Pancreas (tissue), 10 donors: ENCODE data around the gene PPDPF. TPM values are rescaled to one million over a fixed set of nuclear protein-coding genes. Genes with fewer than 3 reads are reported as not detected.

Experiments used
- ATAC-seq, 4 donors: fragments of 200-7000 bp; cut with Tn5 transposase; one replicate each; pipeline versions ENCODE4 v1.8.0 to v1.9.1; 2020; ENCODE audit warnings: mild to moderate bottlenecking in 4 of 4, moderate library complexity in 4 of 4
- DNase-seq, 6 donors: peaks; one replicate each; pipeline ENCODE4 v3.0.0-alpha.2; 2020
- FAIRE-seq: peaks from 2 replicates; lab custom pipeline; 2012; peaks lifted over from hg19 to GRCh38; lab: Jason Lieb, UNC
- H3K27ac ChIP-seq, 4 donors: fragments of 200-600 bp; sonication (generic); 1 replicate in 3 of 4; 2 replicates in 1 of 4; pipeline versions ENCODE4 v1.5.0 to v1.8.0; 2020
- H3K27me3 ChIP-seq, 4 donors: fragments of 200-600 bp; one replicate each; pipeline ENCODE4 v1.8.0; 2021
- H3K36me3 ChIP-seq, 3 donors: fragments of 200-600 bp; sonication (generic) in 1 of 3; one replicate each; pipeline versions ENCODE4 v1.5.0 to v1.8.0; 2020 to 2021
- H3K4me1 ChIP-seq, 3 donors: fragments of 200-600 bp; one replicate each; pipeline ENCODE4 v1.8.0; 2021
- H3K4me3 ChIP-seq, 4 donors: fragments of 200-600 bp; sonication (generic) in 2 of 4; one replicate each; pipeline versions ENCODE4 v1.5.0 to v1.8.0; 2020 to 2021
- H3K9me3 ChIP-seq, 4 donors: fragments of 200-600 bp; one replicate each; pipeline ENCODE4 v1.8.0; 2021
- WGBS, 2 donors: extraction: QIAGEN DNeasy Blood & Tissue Kit; methylation state at CpG; one replicate each; pipeline ENCODE4 v1.1.7; 2013; 5-methylcytosine and 5-hydroxymethylcytosine counted together
- intact Hi-C, 3 donors: fragments of 100-400 bp; cut with DNase I; formaldehyde crosslinking; loops; one replicate each; pipeline versions ENCODE4 v1.11.1 to v1.14.2; 2022
- polyA plus RNA-seq, 2 donors: library from polyadenylated mRNA; stranded (reverse); fragments of 200-250 nt; gene quantifications; one replicate each; pipeline ENCODE4 v1.2.3, GENCODE V29; 2013
- total RNA-seq, 6 donors: library from RNA; stranded (reverse); fragmentation: NEBNext Ultra II Directional in 4 of 6; extraction: Animal tissue kit (Norgen Biotek cat#: 25700) in 4 of 6; gene quantifications; one replicate each; pipeline versions ENCODE4 v1.2.1 to v1.2.4, GENCODE V29; 2021 to 2023
- TF ChIP-seq, protein P1 (sequence below), 4 donors: fragments of 200-600 bp; sonication (generic) in 3 of 4; IDR thresholded peaks; one replicate each; pipeline versions ENCODE4 v1.5.0 to v1.8.0; 2021; ENCODE audit warnings: antibody characterized with exemption in 4 of 4
- donor health status: healthy with polysubstance abuse.
- donor health status: DM: no; HTN: no; CAD: no; lungs with moderate emphysema.
- donor health status: DM: no; HTN: no; CAD: no.
- donor health status: control.
- donor health status: control.
- donor health status: Bipolar disorder and iron deficiency.
- donor health status: DM: yes; HTN: yes; CAD: no.
- donor health status: DM: no; HTN: no; CAD: no.
- donor health status: DM: no; HTN: no; CAD: no.
- donor health status: DM: yes; HTN: yes; CAD: no.

The PPDPF gene
- total and polyA plus RNA-seq, 8 donors = 77.7 to 224 (median 155) TPM

DNA sequence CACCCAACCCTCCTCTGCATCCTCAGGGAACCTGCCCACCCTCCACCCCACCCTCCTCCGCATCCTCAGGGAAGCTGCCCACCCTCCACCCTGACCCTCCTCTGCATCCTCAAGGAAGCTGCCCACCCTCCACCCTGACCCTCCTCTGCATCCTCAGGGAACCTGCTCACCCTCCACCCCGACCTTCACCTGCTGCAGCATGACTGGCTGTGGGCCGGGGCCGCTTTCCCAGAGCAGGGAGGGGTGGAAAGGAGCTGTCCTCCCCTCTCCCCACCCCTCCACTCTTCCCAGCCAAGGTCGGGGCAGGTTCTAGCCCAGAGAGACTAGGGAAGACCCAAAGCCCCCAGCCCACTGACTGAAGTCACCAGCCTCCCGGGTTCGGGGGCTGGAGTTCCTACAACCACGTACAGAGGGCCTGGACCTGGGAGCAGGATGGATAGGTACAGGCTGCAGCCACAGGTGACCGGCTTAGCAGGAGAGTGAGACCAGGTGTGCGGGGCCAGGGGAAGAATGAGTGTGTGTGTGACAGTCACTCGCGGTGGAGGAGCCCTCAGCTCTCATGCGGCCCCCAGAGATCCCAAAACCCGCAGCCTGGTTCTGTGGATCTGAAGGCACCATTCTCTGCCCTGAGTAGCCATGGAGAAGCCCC lies 33.3 kb upstream of the PPDPF start:
- Histone ChIP-seq H3K4me1 (no peaks in the 10 kb centered on the region), H3K4me3 (no peak overlapping the region), H3K36me3 (no peaks in the 10 kb centered on the region), H3K27ac (no peak overlapping the region), H3K27me3 (no peaks in the 10 kb centered on the region), H3K9me3 (no peaks in the 10 kb centered on the region)
- peak in 1 of 6 donors; percentile 68 for DNase-seq
- 27 to 33% methylated on average over 14 of the region's 14 CpGs for whole genome bisulfite sequencing, 2 donors
- intact Hi-C loops = no loop called here
- ATAC-seq = no peak
- no peak for FAIRE-seq
- TF ChIP-seq, protein P1, sequence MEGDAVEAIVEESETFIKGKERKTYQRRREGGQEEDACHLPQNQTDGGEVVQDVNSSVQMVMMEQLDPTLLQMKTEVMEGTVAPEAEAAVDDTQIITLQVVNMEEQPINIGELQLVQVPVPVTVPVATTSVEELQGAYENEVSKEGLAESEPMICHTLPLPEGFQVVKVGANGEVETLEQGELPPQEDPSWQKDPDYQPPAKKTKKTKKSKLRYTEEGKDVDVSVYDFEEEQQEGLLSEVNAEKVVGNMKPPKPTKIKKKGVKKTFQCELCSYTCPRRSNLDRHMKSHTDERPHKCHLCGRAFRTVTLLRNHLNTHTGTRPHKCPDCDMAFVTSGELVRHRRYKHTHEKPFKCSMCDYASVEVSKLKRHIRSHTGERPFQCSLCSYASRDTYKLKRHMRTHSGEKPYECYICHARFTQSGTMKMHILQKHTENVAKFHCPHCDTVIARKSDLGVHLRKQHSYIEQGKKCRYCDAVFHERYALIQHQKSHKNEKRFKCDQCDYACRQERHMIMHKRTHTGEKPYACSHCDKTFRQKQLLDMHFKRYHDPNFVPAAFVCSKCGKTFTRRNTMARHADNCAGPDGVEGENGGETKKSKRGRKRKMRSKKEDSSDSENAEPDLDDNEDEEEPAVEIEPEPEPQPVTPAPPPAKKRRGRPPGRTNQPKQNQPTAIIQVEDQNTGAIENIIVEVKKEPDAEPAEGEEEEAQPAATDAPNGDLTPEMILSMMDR (IDR thresholded peaks at IDR 0.05) = no peak

DNA sequence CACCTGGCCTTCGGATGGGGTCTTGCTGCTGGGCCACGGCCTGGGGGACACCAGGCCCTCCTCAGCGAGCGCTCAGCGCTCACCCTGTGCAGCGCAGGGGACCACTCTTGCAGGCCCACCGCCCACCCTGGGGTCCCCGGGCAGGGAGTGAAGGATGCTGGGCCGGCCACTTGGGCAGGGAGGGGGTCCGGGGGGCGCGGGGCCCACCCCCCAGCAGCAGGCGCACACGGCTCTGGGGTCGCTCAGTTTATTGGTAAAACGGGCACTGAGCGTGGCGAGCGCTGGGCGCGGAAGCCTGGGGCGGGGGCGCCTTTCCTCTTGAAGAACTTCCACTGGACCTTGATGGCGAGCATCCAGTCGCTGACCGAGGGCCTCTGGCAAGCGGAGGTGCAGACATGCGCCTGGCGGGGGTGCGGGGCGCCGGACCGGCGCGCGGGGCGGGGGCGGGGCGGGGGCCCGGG lies 32.8 kb upstream of the PPDPF start:
- Histone ChIP-seq H3K4me3 (no peak overlapping the region), H3K27ac (no peak overlapping the region), H3K4me1 (no peaks in the 10 kb centered on the region), H3K9me3 (no peaks in the 10 kb centered on the region), H3K27me3 (no peaks in the 10 kb centered on the region), H3K36me3 (no peaks in the 10 kb centered on the region)
- DNase-seq (peak in 1 of 6 donors; percentile 67), ATAC-seq (no peak), FAIRE-seq (no peak)
- WGBS, 2 donors = 11 to 22% methylated on average over 15 to 39 of the region's 40 CpGs
- intact Hi-C loops = no loop called here
- TF ChIP-seq, protein P1 (IDR thresholded peaks at IDR 0.05) = no peak

DNA sequence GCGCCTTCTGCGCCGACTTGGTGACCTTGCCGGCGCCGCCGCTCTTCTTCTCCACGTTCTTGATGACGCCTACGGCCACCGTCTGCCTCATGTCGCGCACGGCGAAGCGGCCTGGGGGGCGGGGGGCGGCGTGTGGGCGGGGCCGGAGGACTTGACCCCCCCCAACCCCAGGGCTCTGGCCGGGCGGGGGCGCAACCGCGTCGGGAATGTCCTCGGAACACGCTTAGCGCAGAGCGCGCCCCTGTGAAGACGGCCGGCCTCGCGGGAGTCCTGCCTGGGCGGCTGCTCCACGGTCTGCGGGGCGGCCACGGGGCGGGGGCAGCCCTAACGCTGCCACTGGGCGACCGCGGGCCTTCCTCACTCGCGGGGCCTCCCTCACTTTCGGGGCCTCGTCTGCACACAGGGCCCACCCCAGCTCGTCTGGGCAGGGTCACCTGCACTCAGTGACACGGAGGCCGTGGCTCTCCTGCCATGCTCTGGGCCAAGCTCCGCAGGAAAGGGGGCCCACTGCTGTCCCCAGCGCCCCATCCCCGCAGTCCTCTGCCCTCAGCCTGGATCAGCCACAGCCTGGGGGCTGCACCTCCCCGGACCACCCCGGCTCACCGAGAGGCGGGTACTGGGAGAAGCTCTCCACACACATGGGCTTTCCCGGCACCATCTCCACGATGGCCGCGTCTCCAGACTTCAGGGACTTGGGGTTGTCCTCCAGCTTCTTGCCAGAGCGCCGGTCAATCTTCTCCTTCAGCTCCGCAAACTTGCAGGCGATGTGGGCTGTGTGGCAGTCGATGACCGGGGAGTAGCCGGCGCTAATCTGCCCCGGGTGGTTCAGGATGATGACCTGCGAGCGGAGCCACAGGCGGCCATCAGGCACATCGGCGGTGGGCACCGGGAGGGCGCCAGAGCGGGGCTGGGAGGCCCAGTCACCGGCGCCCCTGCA lies 32.0 kb upstream of the PPDPF start:
- DNase-seq (peak in 1 of 6 donors; percentile 72), FAIRE-seq (no peak), ATAC-seq (no peak)
- H3K4me3 ChIP-seq = no peak overlapping the region
- no peaks in the 10 kb centered on the region for H3K27me3 ChIP-seq
- TF ChIP-seq, protein P1 (IDR thresholded peaks at IDR 0.05) = no peak
- no peaks in the 10 kb centered on the region for H3K36me3 ChIP-seq
- 12 to 19% methylated on average over 48 to 83 of the region's 83 CpGs for WGBS, 2 donors
- H3K27ac ChIP-seq = no peak overlapping the region
- intact Hi-C loops = no loop called here
- no peaks in the 10 kb centered on the region for H3K9me3 ChIP-seq
- H3K4me1 ChIP-seq = no peaks in the 10 kb centered on the region

DNA sequence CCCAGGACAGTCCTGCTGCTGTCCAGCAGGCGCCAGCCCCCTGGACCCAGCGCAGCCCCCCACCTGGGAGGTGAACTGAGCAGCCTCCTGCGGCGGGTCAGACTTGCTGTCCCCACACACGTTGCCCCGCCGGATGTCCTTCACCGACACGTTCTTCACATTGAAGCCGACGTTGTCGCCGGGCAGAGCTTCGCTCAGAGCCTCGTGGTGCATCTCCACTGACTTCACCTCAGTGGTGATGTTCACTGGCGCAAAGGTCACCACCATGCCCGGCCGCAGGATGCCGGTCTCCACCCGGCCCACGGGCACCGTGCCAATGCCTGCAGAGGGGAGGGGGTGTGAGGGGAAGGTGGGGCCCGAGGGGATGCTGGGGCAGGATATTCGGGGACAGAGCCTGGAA lies 30.1 kb upstream of the PPDPF start:
- DNase-seq = peak in 3 of 6 donors; percentile 26 to 56 (median 55)
- H3K9me3 ChIP-seq = no peaks in the 10 kb centered on the region
- intact Hi-C loops = no loop called here
- no peak for FAIRE-seq
- H3K27me3 ChIP-seq = no peaks in the 10 kb centered on the region
- H3K4me3 ChIP-seq = no peak overlapping the region
- H3K4me1 ChIP-seq = no peaks in the 10 kb centered on the region
- no peaks in the 10 kb centered on the region for H3K36me3 ChIP-seq
- TF ChIP-seq, protein P1 (IDR thresholded peaks at IDR 0.05) = no peak
- 55 to 68% methylated on average over 24 of the region's 24 CpGs for WGBS, 2 donors
- no peak overlapping the region for H3K27ac ChIP-seq
- ATAC-seq = no peak
